ENCODE results near the gene SLC43A2. TPM values are rescaled to one million over a fixed set of nuclear protein-coding genes. Genes with fewer than 3 reads are reported as not detected.

The SLC43A2 gene
- total and polyA plus RNA-seq, 10 of the 15 experiments (the other 5 are each of a cell fraction or from before 2014, with no cell fraction given), result 0.03 to 14.0 (median 5.3) TPM

DNA sequence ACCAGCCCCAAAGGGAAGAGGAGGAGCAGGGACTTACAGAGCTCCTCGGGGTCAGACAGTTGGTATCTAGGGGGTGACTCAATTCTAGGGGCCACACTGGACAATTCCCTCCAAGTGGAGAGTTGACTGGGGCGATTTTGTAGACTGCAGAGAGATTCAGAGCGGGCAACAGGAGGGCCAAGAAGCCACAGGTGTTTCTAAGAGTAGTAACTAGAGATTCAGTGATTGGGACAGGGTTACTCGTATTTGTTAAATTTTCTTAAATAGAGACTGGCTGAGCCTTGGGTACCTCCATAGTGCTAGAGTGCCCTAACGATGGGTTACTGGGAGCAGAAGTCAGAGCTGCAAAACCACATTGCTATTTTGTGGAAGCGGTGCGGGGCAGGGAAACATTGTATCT is 109.0 kb downstream of the SLC43A2 start (continued):
- TF ChIP-seq, protein P1, sequence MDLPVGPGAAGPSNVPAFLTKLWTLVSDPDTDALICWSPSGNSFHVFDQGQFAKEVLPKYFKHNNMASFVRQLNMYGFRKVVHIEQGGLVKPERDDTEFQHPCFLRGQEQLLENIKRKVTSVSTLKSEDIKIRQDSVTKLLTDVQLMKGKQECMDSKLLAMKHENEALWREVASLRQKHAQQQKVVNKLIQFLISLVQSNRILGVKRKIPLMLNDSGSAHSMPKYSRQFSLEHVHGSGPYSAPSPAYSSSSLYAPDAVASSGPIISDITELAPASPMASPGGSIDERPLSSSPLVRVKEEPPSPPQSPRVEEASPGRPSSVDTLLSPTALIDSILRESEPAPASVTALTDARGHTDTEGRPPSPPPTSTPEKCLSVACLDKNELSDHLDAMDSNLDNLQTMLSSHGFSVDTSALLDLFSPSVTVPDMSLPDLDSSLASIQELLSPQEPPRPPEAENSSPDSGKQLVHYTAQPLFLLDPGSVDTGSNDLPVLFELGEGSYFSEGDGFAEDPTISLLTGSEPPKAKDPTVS (IDR thresholded peaks at IDR 0.05; ENCODE audit: low read depth, low read length), result no peak
- TF ChIP-seq ZSCAN29 (IDR thresholded peaks at IDR 0.05) (no peak), EZH2 (IDR thresholded peaks at IDR 0.05; ENCODE audit: borderline replicate concordance, control insufficient read depth, low read depth, low read length) (no peak), ZNF622 (IDR thresholded peaks at IDR 0.05) (no peak), HDGF (IDR thresholded peaks at IDR 0.05) (no peak), WRNIP1 (IDR thresholded peaks at IDR 0.05; ENCODE audit: borderline replicate concordance, low read depth, low read length) (no peak), NRF1 (conservative IDR thresholded peaks at IDR 0.05; ENCODE audit: low read depth, low read length) (no peak), HCFC1 (IDR thresholded peaks at IDR 0.05; ENCODE audit: low read length) (no peak)
- TF ChIP-seq, protein P2, sequence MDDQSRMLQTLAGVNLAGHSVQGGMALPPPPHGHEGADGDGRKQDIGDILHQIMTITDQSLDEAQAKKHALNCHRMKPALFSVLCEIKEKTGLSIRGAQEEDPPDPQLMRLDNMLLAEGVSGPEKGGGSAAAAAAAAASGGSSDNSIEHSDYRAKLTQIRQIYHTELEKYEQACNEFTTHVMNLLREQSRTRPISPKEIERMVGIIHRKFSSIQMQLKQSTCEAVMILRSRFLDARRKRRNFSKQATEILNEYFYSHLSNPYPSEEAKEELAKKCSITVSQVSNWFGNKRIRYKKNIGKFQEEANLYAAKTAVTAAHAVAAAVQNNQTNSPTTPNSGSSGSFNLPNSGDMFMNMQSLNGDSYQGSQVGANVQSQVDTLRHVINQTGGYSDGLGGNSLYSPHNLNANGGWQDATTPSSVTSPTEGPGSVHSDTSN (IDR thresholded peaks at IDR 0.05; ENCODE audit: insufficient replicate concordance, low read depth, low read length), result no peak

Small RNAs within 50 kb of the gene (small RNA-seq; reads per million reads assigned to genes)
- gene RN7SL105P, result not detected

Other genes starting within 250 kb of the SLC43A2 start
Only the 7 nearest of the 14 such genes appear.
- 28.9 and 33.9 TPM in 2 replicates for gene INPP5K, start 112.2 kb downstream of the SLC43A2 start, total RNA-seq (2014; rRNA removed)
- gene INPP5K, start 112.2 kb downstream of the SLC43A2 start, total RNA-seq (2014; rRNA removed; fragmentation: Illumina TruSeq; extraction: Trizol), result 11.1 and 11.7 TPM in 2 replicates
- 20.5 and 23.1 TPM in 2 replicates for gene INPP5K, start 112.2 kb downstream of the SLC43A2 start, total RNA-seq (2021)
- gene INPP5K, start 112.2 kb downstream of the SLC43A2 start, polyA plus RNA-seq (2011; rRNA removed), result 22.4 and 29.0 TPM in 2 replicates
- gene INPP5K, start 112.2 kb downstream of the SLC43A2 start, polyA plus RNA-seq (2014; fragmentation: Illumina TruSeq; extraction: Trizol), result 16.3 and 16.4 TPM in 2 replicates
- 1 to 10 TPM in 1 of 2 experiments, under 1 TPM in 1; 0.58 to 1.5 TPM for gene INPP5K, start 112.2 kb downstream of the SLC43A2 start, polyA plus RNA-seq (2014; fragmentation: Nextera tagmentation; extraction: Ambion mirVana)
- 38.9 and 41.2 TPM in 2 replicates for gene INPP5K, start 112.2 kb downstream of the SLC43A2 start, polyA plus RNA-seq (2014; rRNA removed)
- 10 to 100 TPM; 23.6 to 26.7 TPM for gene INPP5K, start 112.2 kb downstream of the SLC43A2 start, polyA plus RNA-seq (2016; fragmentation: Nextera tagmentation; extraction: Ambion mirVana)
- gene PITPNA, start 66.0 kb downstream of the SLC43A2 start, total RNA-seq (2014; rRNA removed), result 24.6 and 24.8 TPM in 2 replicates
- 19.7 and 21.0 TPM in 2 replicates for gene PITPNA, start 66.0 kb downstream of the SLC43A2 start, total RNA-seq (2014; rRNA removed; fragmentation: Illumina TruSeq; extraction: Trizol)
- gene PITPNA, start 66.0 kb downstream of the SLC43A2 start, total RNA-seq (2021), result 62.8 and 65.4 TPM in 2 replicates
- 45.6 and 58.4 TPM in 2 replicates for gene PITPNA, start 66.0 kb downstream of the SLC43A2 start, polyA plus RNA-seq (2011; rRNA removed)
- gene PITPNA, start 66.0 kb downstream of the SLC43A2 start, polyA plus RNA-seq (2014; fragmentation: Illumina TruSeq; extraction: Trizol), result 67.3 and 88.1 TPM in 2 replicates
- 10 to 100 TPM; 11.0 to 14.6 TPM for gene PITPNA, start 66.0 kb downstream of the SLC43A2 start, polyA plus RNA-seq (2014; fragmentation: Nextera tagmentation; extraction: Ambion mirVana)
- 50.4 and 51.8 TPM in 2 replicates for gene PITPNA, start 66.0 kb downstream of the SLC43A2 start, polyA plus RNA-seq (2014; rRNA removed)
- gene PITPNA, start 66.0 kb downstream of the SLC43A2 start, polyA plus RNA-seq (2016; fragmentation: Nextera tagmentation; extraction: Ambion mirVana), result 10 to 100 TPM in 1 of 2 experiments, 1 to 10 TPM in 1; 5.2 to 41.7 TPM
- 0.73 and 1.1 TPM in 2 replicates for gene SCARF1, start 16.9 kb upstream of the SLC43A2 start, total RNA-seq (2014; rRNA removed)
- gene SCARF1, start 16.9 kb upstream of the SLC43A2 start, total RNA-seq (2014; rRNA removed; fragmentation: Illumina TruSeq; extraction: Trizol), result 0.40 and 0.51 TPM in 2 replicates
- gene SCARF1, start 16.9 kb upstream of the SLC43A2 start, total RNA-seq (2021), result 1.4 and 1.7 TPM in 2 replicates
- 0.27 and 0.45 TPM in 2 replicates for gene SCARF1, start 16.9 kb upstream of the SLC43A2 start, polyA plus RNA-seq (2011; rRNA removed)
- 0.26 TPM in 1 of 2 replicates, not detected in the other for gene SCARF1, start 16.9 kb upstream of the SLC43A2 start, polyA plus RNA-seq (2014; fragmentation: Illumina TruSeq; extraction: Trizol)
- gene SCARF1, start 16.9 kb upstream of the SLC43A2 start, polyA plus RNA-seq (2014; fragmentation: Nextera tagmentation; extraction: Ambion mirVana), result under 1 TPM; 0.10 to 0.15 TPM
- gene SCARF1, start 16.9 kb upstream of the SLC43A2 start, polyA plus RNA-seq (2014; rRNA removed), result 1.0 and 1.9 TPM in 2 replicates
- gene SCARF1, start 16.9 kb upstream of the SLC43A2 start, polyA plus RNA-seq (2016; fragmentation: Nextera tagmentation; extraction: Ambion mirVana), result under 1 TPM; 0.33 to 0.54 TPM
- 5.3 and 6.0 TPM in 2 replicates for gene RILP, start 21.0 kb upstream of the SLC43A2 start, total RNA-seq (2014; rRNA removed)
- gene RILP, start 21.0 kb upstream of the SLC43A2 start, total RNA-seq (2014; rRNA removed; fragmentation: Illumina TruSeq; extraction: Trizol), result 2.4 and 3.3 TPM in 2 replicates
- 3.5 and 4.2 TPM in 2 replicates for gene RILP, start 21.0 kb upstream of the SLC43A2 start, total RNA-seq (2021)
- gene RILP, start 21.0 kb upstream of the SLC43A2 start, polyA plus RNA-seq (2011; rRNA removed), result 1.2 and 2.0 TPM in 2 replicates
- 0.79 and 2.6 TPM in 2 replicates for gene RILP, start 21.0 kb upstream of the SLC43A2 start, polyA plus RNA-seq (2014; fragmentation: Illumina TruSeq; extraction: Trizol)
- under 1 TPM in 1 of 2 experiments, not detected in 1; 0.60 TPM for gene RILP, start 21.0 kb upstream of the SLC43A2 start, polyA plus RNA-seq (2014; fragmentation: Nextera tagmentation; extraction: Ambion mirVana)
- gene RILP, start 21.0 kb upstream of the SLC43A2 start, polyA plus RNA-seq (2014; rRNA removed), result 6.1 and 8.1 TPM in 2 replicates
- 1 to 10 TPM; 2.2 to 3.5 TPM for gene RILP, start 21.0 kb upstream of the SLC43A2 start, polyA plus RNA-seq (2016; fragmentation: Nextera tagmentation; extraction: Ambion mirVana)
- gene PRPF8, start 56.0 kb upstream of the SLC43A2 start, total RNA-seq (2014; rRNA removed), result 119 and 157 TPM in 2 replicates
- 75.0 and 77.2 TPM in 2 replicates for gene PRPF8, start 56.0 kb upstream of the SLC43A2 start, total RNA-seq (2014; rRNA removed; fragmentation: Illumina TruSeq; extraction: Trizol)
- 313 and 337 TPM in 2 replicates for gene PRPF8, start 56.0 kb upstream of the SLC43A2 start, total RNA-seq (2021)
- gene PRPF8, start 56.0 kb upstream of the SLC43A2 start, polyA plus RNA-seq (2011; rRNA removed), result 45.4 and 156 TPM in 2 replicates
- gene PRPF8, start 56.0 kb upstream of the SLC43A2 start, polyA plus RNA-seq (2014; fragmentation: Illumina TruSeq; extraction: Trizol), result 193 and 227 TPM in 2 replicates
- gene PRPF8, start 56.0 kb upstream of the SLC43A2 start, polyA plus RNA-seq (2014; fragmentation: Nextera tagmentation; extraction: Ambion mirVana), result 100 to 1,000 TPM; 133 to 167 TPM
- 123 and 163 TPM in 2 replicates for gene PRPF8, start 56.0 kb upstream of the SLC43A2 start, polyA plus RNA-seq (2014; rRNA removed)
- 100 to 1,000 TPM; 224 to 238 TPM for gene PRPF8, start 56.0 kb upstream of the SLC43A2 start, polyA plus RNA-seq (2016; fragmentation: Nextera tagmentation; extraction: Ambion mirVana)
- 0.05 and 0.06 TPM in 2 replicates for gene TLCD2, start 81.5 kb upstream of the SLC43A2 start, total RNA-seq (2014; rRNA removed)
- gene TLCD2, start 81.5 kb upstream of the SLC43A2 start, total RNA-seq (2014; rRNA removed; fragmentation: Illumina TruSeq; extraction: Trizol), result 0.04 and 0.05 TPM in 2 replicates
- 0.08 and 0.15 TPM in 2 replicates for gene TLCD2, start 81.5 kb upstream of the SLC43A2 start, total RNA-seq (2021)
- gene TLCD2, start 81.5 kb upstream of the SLC43A2 start, polyA plus RNA-seq (2011; rRNA removed), result 0.01 and 0.03 TPM in 2 replicates
- 0.06 TPM in 1 of 2 replicates, not detected in the other for gene TLCD2, start 81.5 kb upstream of the SLC43A2 start, polyA plus RNA-seq (2014; fragmentation: Illumina TruSeq; extraction: Trizol)
- under 1 TPM; 0.02 TPM for gene TLCD2, start 81.5 kb upstream of the SLC43A2 start, polyA plus RNA-seq (2014; fragmentation: Nextera tagmentation; extraction: Ambion mirVana)
- 0.11 and 0.13 TPM in 2 replicates for gene TLCD2, start 81.5 kb upstream of the SLC43A2 start, polyA plus RNA-seq (2014; rRNA removed)
- gene TLCD2, start 81.5 kb upstream of the SLC43A2 start, polyA plus RNA-seq (2016; fragmentation: Nextera tagmentation; extraction: Ambion mirVana), result not detected
- gene WDR81, start 95.9 kb upstream of the SLC43A2 start, total RNA-seq (2014; rRNA removed), result 15.1 and 16.0 TPM in 2 replicates
- 3.8 and 5.0 TPM in 2 replicates for gene WDR81, start 95.9 kb upstream of the SLC43A2 start, total RNA-seq (2014; rRNA removed; fragmentation: Illumina TruSeq; extraction: Trizol)
- gene WDR81, start 95.9 kb upstream of the SLC43A2 start, total RNA-seq (2021), result 19.0 and 22.4 TPM in 2 replicates
- gene WDR81, start 95.9 kb upstream of the SLC43A2 start, polyA plus RNA-seq (2011; rRNA removed), result 1.4 and 2.8 TPM in 2 replicates
- 0.54 and 4.0 TPM in 2 replicates for gene WDR81, start 95.9 kb upstream of the SLC43A2 start, polyA plus RNA-seq (2014; fragmentation: Illumina TruSeq; extraction: Trizol)
- gene WDR81, start 95.9 kb upstream of the SLC43A2 start, polyA plus RNA-seq (2014; fragmentation: Nextera tagmentation; extraction: Ambion mirVana), result under 1 TPM in 1 of 2 experiments, not detected in 1; 0.13 TPM
- gene WDR81, start 95.9 kb upstream of the SLC43A2 start, polyA plus RNA-seq (2014; rRNA removed), result 15.1 and 17.5 TPM in 2 replicates
- 1 to 10 TPM; 7.3 to 8.5 TPM for gene WDR81, start 95.9 kb upstream of the SLC43A2 start, polyA plus RNA-seq (2016; fragmentation: Nextera tagmentation; extraction: Ambion mirVana)

All from GM12878 (cell line).